ENCODE measurements around the gene SUFU. TPM values are rescaled to one million over a fixed set of nuclear protein-coding genes. Genes with fewer than 3 reads are reported as not detected.

Gene SUFU
- total RNA-seq, 1 donor from 2014 or later, result 17.3 TPM

GRCh38 chr10:102546606-102547320 lies 43.0 kb downstream of the SUFU start:
- Histone ChIP-seq H3K4me1 (no peaks in the 10 kb centered on the region), H3K27me3 (no peaks in the 10 kb centered on the region), H3K9me3 (no peaks in the 10 kb centered on the region), H3K27ac (no peak overlapping the region), H3K4me3 (no peak overlapping the region), H3K36me3 (peaks cover 4 to 9% of the 10 kb centered on the region in 2 donors)
- intact Hi-C loops (cut with DNase I), result no loop called here
- TF ChIP-seq, protein P1, sequence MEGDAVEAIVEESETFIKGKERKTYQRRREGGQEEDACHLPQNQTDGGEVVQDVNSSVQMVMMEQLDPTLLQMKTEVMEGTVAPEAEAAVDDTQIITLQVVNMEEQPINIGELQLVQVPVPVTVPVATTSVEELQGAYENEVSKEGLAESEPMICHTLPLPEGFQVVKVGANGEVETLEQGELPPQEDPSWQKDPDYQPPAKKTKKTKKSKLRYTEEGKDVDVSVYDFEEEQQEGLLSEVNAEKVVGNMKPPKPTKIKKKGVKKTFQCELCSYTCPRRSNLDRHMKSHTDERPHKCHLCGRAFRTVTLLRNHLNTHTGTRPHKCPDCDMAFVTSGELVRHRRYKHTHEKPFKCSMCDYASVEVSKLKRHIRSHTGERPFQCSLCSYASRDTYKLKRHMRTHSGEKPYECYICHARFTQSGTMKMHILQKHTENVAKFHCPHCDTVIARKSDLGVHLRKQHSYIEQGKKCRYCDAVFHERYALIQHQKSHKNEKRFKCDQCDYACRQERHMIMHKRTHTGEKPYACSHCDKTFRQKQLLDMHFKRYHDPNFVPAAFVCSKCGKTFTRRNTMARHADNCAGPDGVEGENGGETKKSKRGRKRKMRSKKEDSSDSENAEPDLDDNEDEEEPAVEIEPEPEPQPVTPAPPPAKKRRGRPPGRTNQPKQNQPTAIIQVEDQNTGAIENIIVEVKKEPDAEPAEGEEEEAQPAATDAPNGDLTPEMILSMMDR (IDR thresholded peaks at IDR 0.05), result no peak
- no peak for DNase-seq (ENCODE audit: low spot score in 2 of 2)

DNA sequence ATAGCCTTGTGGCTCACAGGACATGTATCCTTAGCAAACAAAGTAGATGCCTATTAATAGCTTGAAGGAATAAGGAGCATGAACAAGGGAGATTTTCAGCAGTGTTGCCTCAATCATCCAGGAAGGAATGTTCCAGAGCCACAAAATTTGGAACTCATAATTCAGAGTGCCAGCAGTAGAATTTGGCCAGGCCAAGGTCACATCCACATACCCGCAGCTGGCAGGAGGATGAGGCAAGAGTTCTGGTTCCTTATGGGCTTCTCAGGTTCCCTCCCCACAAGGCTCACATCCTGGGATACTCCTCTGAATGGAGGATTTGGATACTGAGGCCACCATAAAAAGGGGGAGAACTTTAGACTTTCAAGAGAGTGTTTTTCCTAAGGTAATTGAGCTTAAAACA lies 45.8 kb downstream of the SUFU start:
- TF ChIP-seq, protein P1 (IDR thresholded peaks at IDR 0.05), result no peak
- Histone ChIP-seq H3K4me1 (no peaks in the 10 kb centered on the region), H3K36me3 (peaks cover 4 to 9% of the 10 kb centered on the region in 2 donors), H3K9me3 (no peaks in the 10 kb centered on the region), H3K27me3 (no peaks in the 10 kb centered on the region), H3K4me3 (no peak overlapping the region), H3K27ac (peak overlapping the region; percentile 31 to 64)
- intact Hi-C loops (cut with DNase I), result no loop called here
- DNase-seq (ENCODE audit: low spot score in 2 of 2), result no peak

- DNase-seq (ENCODE audit: low spot score in 2 of 2), result no peak
- peaks cover 4 to 9% of the 10 kb centered on the region in 2 donors for H3K36me3 ChIP-seq
- no peaks in the 10 kb centered on the region for H3K9me3 ChIP-seq
- H3K27ac ChIP-seq, result no peak overlapping the region
- intact Hi-C loops (cut with DNase I), result no loop called here
- H3K4me3 ChIP-seq, result no peak overlapping the region
- TF ChIP-seq, protein P1 (IDR thresholded peaks at IDR 0.05), result no peak
- H3K4me1 ChIP-seq, result no peaks in the 10 kb centered on the region
- no peaks in the 10 kb centered on the region for H3K27me3 ChIP-seq
Observed at GRCh38 chr10:102550636-102551210, 47.0 kb downstream of the SUFU start.

GRCh38 chr10:102552533-102552932 lies 48.8 kb downstream of the SUFU start:
- Histone ChIP-seq H3K36me3 (peaks cover 4 to 9% of the 10 kb centered on the region in 2 donors), H3K27me3 (no peaks in the 10 kb centered on the region), H3K4me3 (no peak overlapping the region), H3K9me3 (no peaks in the 10 kb centered on the region), H3K4me1 (peaks cover 0 to 3% of the 10 kb centered on the region in 2 donors), H3K27ac (no peak overlapping the region)
- no peak for DNase-seq (ENCODE audit: low spot score in 2 of 2)
- intact Hi-C loops (cut with DNase I), result no loop called here
- TF ChIP-seq, protein P1 (IDR thresholded peaks at IDR 0.05), result no peak

- no peak for DNase-seq (ENCODE audit: low spot score in 2 of 2)
- Histone ChIP-seq H3K27ac (no peak overlapping the region), H3K9me3 (no peaks in the 10 kb centered on the region), H3K27me3 (no peaks in the 10 kb centered on the region), H3K4me1 (peaks cover 0 to 3% of the 10 kb centered on the region in 2 donors), H3K36me3 (peaks cover 4 to 9% of the 10 kb centered on the region in 2 donors), H3K4me3 (no peak overlapping the region)
- intact Hi-C loops (cut with DNase I), result no loop called here
- TF ChIP-seq, protein P1 (IDR thresholded peaks at IDR 0.05), result no peak
Observed at GRCh38 chr10:102553771-102554170, 50.0 kb downstream of the SUFU start.

Measured in ascending aorta (tissue), 2 donors.